Tibial nerve (tissue), 4 donors: ENCODE data around the gene PLA2G4A.

Experiments used
- CTCF ChIP-seq, 5 experiments: fragments of 200-600 bp in 3 of 5; fragments of 450-650 bp in 2 of 5; sonication (generic) in 3 of 5; IDR thresholded peaks; one replicate each; pipeline ENCODE4 v1.5.1; 2016 to 2019; ENCODE audit warnings: antibody characterized with exemption in 5 of 5, mild to moderate bottlenecking in 3 of 5, moderate library complexity in 2 of 5
- EP300 ChIP-seq, 2 donors: sonication (generic); formaldehyde crosslinking; IDR thresholded peaks; one replicate each; pipeline ENCODE4 v1.6.1; 2017; ENCODE audit warnings: antibody characterized with exemption in 2 of 2, mild to moderate bottlenecking in 1 of 2
- POLR2A ChIP-seq, 2 donors: fragments of 450-650 bp; IDR thresholded peaks; one replicate each; pipeline ENCODE4 v1.6.1; 2017; ENCODE audit warnings: antibody characterized with exemption in 2 of 2, mild to moderate bottlenecking in 2 of 2, moderate library complexity in 2 of 2

DNA sequence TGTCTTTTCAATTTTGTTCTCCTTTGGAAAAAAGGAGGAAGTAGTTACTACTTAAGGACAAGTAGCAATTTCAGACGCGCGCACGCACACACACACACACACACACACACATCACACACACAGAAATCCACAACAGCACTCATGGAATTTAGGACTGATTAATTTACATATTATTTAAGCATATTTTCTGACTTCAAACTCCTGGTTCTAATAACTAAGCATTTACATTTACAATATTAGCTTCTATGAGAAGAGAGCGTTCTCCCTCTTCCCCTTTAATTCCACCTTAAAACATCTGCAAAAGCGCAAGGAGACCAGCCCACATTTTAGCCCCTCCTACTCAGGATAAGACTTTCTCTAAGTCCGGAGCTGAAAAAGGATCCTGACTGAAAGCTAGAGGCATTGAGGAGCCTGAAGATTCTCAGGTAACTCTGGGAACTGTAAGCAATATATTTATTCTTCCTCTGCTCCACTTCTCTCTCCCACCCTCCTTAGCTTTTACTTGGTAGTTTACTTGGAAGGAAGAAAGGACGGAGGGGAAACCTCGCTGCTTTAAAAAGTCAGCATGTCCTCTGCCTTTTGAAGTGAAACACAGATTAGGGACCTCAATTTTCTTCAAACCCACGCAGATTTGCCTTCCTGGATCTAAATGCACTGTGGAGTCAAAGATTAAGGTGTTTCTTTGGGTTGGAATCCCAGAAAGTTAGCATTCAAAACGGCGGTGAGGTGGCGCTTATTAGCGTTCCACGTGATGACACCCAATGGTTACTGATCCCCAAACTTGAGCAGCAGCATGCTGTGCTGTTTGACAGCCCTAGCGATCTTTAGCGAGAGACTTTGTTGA is at the start of gene PLA2G4A:
- TF ChIP-seq CTCF (IDR thresholded peaks at IDR 0.05) (no peak), POLR2A (IDR thresholded peaks at IDR 0.05) (peak in 1 of 2 donors; percentile 15), EP300 (IDR thresholded peaks at IDR 0.05) (peak in 1 of 2 donors; percentile 37)
